GM21529 (cell line): Measurements from ENCODE around the gene PTPN1.
"Not testable (repeated sequence)": the region's sequence is repeated elsewhere in the genome, so short reads cannot be mapped to it uniquely, and the experiment has no call there.

Experiments
- ATAC-seq: cut with Tn5 transposase; IDR thresholded peaks from one replicate; pipeline ENCODE4 v1.9.1; 2021; ENCODE audit not compliant: unreplicated experiment

Gene PTPN1

GRCh38 chr20:50478162-50478990 lies 31.8 kb upstream of the PTPN1 start:
- peak; percentile 74 for ATAC-seq

DNA sequence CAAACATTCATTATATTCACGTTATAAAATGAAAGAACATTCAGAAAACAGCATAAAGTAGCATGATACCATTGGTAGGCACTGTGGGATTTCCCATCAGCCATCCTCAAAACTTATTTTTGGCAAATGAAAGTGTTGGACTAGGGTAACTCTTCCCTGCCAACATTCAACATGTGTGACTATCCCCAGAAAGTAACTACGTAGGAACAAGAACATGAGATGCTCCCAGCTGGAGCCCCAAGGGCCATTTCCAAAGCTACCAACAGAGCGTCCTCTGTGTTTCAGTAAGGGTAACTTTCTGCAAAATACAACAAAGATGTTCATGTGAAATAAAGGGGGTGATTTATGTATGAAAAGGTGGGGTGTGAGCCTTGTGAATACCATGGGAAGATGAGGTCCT lies 28.4 kb upstream of the PTPN1 start:
- ATAC-seq = no peak

- no peak for ATAC-seq
Measured at GRCh38 chr20:50482396-50482981, 27.7 kb upstream of the PTPN1 start.

- no peak for ATAC-seq
Measured at GRCh38 chr20:50484271-50484976, 25.8 kb upstream of the PTPN1 start.

DNA sequence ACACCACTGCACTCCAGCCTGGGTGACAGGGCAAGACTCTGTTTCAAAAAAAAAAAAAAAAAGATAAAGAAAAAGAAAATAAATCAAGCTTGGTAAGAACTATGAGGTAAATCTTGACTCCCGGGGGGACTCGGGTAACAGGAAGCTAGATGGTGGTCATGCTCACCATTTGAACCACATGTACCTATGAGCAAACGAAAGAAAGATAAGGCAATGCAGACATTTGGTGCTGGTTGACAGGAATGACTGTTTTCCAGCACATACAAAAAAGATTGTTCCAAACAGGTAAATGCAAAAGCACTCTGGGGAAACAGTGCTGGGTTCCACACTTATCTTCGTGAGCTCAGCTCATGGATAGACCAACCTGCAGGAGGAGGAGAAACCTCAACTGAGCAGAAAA lies 22.8 kb upstream of the PTPN1 start:
- ATAC-seq = no peak

- peak; percentile 54 for ATAC-seq
Measured at GRCh38 chr20:50488236-50488806, 21.9 kb upstream of the PTPN1 start.

DNA sequence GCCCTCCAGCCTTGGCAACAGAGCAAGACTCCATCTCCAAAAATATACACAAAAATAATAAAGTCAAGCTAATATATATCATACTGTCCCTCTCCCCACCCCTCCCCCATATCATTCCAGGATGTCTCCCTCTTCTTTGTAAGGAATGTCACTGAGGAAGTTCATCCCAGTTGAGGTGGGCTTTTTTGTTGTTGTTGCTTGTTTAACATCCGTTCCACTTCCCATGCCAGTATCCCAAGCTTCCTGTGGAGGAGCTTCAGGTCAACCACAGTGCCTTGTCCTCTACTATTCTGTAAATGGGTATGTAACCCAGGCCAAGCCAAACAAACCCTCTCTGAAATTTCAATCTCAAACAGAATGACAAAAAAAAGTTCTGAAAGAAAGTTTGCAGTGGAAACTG lies 19.0 kb upstream of the PTPN1 start:
- no peak for ATAC-seq

DNA sequence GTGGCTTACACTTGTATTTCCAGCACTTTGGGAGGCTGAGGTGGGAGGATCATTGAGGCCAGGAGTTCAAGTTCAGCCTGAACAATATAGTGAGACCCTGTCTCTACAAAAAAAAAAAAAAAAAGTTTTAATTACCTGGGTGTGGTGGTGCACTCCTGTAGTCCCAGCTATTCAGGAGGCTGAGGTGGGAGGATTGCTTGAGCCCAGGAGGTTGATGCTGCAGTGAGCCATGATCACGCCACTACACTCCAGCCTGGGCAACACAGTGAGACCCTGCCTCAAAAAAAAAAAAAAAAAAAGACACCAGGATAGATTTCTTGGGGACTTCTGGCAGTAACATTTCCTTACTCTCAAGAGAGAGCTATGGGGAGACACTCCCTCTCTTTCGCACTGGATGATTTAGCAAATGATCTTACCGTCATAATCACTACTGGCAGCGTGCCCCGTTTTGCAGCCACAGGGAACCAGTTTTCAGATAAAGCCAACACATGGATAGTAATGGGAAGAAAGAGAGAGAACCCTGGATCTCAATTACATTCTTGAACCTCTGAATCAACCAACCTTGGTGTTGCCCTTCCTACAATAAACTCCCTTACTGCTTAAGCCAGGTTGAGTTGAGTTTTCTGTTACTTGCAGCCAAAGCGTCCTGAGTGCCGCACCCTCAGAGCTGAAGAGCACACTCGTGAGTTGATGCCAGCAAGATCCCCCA lies 18.1 kb upstream of the PTPN1 start:
- no peak for ATAC-seq

DNA sequence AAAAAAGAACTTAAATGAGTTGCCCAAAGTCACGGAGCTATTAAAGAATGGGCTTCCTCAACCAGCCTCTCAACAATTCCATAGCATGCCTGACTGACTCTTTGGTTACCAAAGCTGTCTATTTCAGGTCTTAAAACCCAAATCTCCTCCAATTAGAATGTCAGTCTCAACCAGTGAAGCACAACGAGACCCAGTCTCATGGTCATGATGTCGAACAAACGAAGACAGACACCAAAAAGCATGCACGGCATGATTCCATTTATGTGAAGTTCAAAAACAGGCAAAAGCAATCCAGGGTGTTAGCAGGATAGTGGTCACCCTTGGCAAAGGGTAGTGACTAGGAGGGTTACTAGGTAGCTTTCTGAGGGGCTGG lies 16.3 kb upstream of the PTPN1 start:
- ATAC-seq = no peak

DNA sequence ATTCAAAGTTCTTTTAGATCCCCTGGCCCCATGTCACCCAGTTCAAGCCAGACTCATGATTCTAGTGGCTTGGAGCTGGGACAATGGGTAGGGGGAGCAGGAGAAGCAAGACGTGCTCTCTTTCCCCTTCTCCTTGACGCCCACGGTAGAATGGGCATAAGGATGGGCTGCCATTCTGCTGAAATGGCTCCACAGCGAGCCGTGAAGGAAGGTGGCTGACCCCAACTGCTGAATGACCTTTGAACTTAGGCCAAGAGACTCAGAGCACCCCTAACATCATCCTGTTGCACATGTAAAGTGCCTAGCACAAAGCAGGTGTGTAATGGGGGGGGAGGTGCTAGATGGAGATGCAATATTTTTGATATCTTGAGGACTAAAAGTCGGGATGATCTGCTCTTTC lies 15.8 kb upstream of the PTPN1 start:
- no peak for ATAC-seq

GRCh38 chr20:50496773-50497385 lies 13.3 kb upstream of the PTPN1 start:
- no peak for ATAC-seq

DNA sequence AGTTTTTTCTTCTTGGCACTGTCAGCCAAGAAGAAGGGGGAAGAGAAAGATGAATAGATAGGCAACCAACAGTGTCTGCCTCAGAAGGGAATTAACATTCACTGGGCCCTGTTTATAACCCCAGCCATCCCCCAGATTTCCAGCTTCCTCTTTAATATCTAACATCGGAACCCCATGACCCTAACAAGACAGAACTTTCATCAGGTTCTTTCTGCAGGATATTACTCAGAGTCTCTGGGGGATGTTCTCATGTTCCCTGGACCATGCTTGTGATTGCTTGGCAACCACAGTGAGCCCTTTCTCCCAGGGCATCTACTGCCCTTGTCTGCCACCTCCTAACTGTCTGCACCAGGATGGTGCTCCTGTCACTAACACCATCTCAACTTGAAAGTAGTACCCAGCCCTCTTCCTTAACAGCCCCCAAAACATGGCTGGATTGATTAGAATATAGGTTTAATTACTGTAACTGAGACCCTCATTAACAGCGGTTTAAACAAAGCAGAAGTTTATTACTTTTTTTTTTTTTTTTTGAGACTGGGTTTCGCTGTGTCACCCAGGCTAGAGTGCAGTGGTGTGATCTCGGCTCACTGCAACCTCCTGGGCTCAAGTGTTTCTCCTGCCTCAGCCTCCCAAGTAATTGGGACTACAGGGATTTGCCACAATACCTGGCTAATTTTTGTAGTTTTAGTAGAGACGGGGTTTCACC lies 12.0 kb upstream of the PTPN1 start:
- no peak for ATAC-seq

DNA sequence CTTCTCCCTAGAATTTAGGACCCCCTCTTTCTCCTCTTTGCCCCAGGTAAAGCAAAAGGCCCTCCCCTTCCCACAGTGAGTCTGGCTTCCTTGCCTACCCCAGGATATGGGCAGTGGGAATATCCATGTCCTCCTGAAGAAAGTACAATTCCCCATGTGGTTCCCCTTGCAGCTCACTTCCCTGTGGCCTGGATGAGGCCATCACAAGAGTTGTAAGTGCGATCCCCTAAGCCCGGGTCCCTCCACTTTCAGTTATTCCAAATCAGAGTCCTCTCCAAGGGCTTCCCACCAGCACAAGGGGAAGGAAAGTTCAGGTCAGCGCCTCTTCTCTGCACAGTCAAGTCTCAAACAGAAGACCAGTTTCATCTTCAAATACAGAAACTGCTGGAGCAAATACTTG lies 10.2 kb upstream of the PTPN1 start:
- ATAC-seq = no peak

DNA sequence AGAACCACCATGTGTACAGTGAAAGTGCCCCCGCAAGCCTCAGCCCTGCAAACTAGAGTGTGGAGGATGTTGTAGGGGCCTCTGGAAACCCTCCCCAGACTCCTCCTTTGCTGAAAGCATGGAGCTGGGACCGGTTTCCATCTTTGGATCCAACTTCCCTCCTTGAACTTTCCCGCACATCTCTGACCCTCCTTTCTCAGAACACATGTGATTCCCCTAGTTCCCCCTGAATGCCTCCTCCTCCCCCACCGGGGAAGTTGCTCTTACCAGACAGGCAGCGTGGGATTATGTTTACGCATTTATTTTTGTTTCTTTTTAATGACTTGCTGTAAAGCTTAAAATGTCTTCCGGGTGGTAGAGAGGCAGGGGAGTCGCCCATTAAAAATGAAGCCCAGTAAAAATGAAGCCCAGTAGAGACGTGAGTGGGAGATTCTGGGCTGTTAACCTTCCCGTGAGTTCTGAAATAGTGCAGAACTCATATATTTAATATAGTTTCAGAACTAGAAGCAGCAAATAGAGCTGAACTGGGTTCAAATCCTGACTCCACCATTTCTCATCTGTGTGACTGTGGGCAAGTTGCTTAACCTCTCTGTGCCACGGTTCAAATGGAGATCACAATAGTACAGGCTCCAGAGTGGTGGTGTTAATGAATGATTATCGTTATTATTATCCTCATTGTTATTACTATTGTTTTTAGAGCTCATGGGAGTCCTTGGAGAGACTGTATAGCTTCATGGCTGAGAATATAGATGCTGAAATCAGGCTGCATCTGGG lies 8.0 kb upstream of the PTPN1 start:
- ATAC-seq = no peak

DNA sequence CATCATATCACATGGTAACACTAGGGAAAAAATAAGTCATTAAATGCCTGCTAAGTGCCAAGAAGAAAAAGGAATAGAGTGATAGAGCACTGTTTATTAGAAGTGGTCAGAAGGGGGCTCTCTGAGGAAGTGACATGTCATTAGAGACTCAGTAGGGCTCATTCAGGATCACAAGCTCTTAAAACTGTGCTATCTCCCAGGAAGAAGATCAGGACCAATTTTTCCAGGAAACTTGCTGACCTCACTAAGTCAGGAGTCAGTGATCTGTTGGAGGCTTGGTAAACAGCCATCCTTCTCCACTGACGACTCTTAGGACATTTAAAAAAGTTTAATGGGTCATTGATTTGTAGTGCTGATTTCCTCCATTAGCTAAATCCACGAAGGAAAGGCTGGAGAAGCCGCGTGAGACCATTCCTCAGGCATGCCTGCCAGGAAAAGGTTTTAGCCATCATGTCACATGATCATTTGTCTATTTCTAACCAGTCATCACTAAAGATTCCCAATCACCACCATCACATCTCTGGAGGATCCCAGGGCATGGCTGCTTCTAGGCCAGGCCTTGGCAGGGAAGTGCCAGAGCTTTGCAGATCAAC lies 5.9 kb upstream of the PTPN1 start:
- no peak for ATAC-seq

- no peak for ATAC-seq
Measured at GRCh38 chr20:50506270-50506579, 4.0 kb upstream of the PTPN1 start.

GRCh38 chr20:50507745-50508144 lies 2.4 kb upstream of the PTPN1 start:
- ATAC-seq = not testable (repeated sequence)

- no peak for ATAC-seq
Measured at GRCh38 chr20:50508171-50508755, 1.9 kb upstream of the PTPN1 start.
